Measurements from ENCODE around the gene TENM4. TPM values are rescaled to one million over a fixed set of nuclear protein-coding genes. Genes with fewer than 3 reads are reported as not detected.
A peak's percentile ranks its signal among the peaks of the same experiment; 100 is the strongest.

Gene TENM4
- total and polyA plus RNA-seq, 4 donors = 0.02 to 0.33 (median 0.14) TPM

DNA sequence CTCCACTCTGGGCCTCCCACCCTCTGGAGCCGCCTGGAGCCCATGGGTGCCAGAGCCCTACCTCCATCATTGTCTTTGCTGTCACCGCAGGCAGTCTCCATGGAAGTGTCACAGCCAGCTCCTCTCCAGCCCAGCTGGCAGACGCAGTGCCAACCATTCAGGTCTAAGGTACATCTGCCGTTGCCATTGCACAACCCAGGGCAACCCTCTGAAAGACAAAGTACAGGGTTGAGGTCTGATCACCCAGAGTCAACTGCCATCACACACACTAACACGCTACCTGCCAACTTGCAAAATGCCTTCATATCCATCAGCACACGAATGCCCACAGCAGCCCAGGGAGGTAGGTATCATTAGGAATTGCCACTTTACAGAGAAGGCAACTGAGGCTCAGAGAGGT, 669.9 kb downstream of the TENM4 start:
- H3K9ac ChIP-seq (ENCODE audit: low read depth in 1 of 2, low read length in 2 of 2) = no peak overlapping the region
- H3K27ac ChIP-seq (ENCODE audit: low read depth in 1 of 2, low read length in 2 of 2) = no peak overlapping the region
- H3K27me3 ChIP-seq (ENCODE audit: control insufficient read depth in 4 of 4, insufficient read depth in 4 of 4, low read length in 3 of 4) = no peaks in the 10 kb centered on the region
- 41% methylated on average over 6 of the region's 6 CpGs for WGBS
- TF ChIP-seq HNF4G (IDR thresholded peaks at IDR 0.05) (peak; percentile 99), SP1 (IDR thresholded peaks at IDR 0.05) (peak; percentile 92), HNF4A (conservative IDR thresholded peaks at IDR 0.05) (peak; percentile 99 to 100), JUND (IDR thresholded peaks at IDR 0.05) (peak in 1 of 2 donors; percentile 75), FOXA1 (IDR thresholded peaks at IDR 0.05) (peak; percentile 61), EGR1 (IDR thresholded peaks at IDR 0.05; ENCODE audit: low read depth in 2 of 2) (no peak), GABPA (IDR thresholded peaks at IDR 0.05 in 1 of 2, conservative IDR thresholded peaks at IDR 0.05 in 1 of 2) (peak in 1 of 2 donors; percentile 19), RAD21 (IDR thresholded peaks at IDR 0.05) (peak; percentile 56 to 65), NR2F2 (IDR thresholded peaks at IDR 0.05) (no peak), YY1 (IDR thresholded peaks at IDR 0.05) (peak; percentile 92), FOXA2 (IDR thresholded peaks at IDR 0.05) (peak; percentile 70), RXRA (IDR thresholded peaks at IDR 0.05) (peak; percentile 92 to 95), TAF1 (conservative IDR thresholded peaks at IDR 0.05) (no peak)
- TF ChIP-seq, protein P1, sequence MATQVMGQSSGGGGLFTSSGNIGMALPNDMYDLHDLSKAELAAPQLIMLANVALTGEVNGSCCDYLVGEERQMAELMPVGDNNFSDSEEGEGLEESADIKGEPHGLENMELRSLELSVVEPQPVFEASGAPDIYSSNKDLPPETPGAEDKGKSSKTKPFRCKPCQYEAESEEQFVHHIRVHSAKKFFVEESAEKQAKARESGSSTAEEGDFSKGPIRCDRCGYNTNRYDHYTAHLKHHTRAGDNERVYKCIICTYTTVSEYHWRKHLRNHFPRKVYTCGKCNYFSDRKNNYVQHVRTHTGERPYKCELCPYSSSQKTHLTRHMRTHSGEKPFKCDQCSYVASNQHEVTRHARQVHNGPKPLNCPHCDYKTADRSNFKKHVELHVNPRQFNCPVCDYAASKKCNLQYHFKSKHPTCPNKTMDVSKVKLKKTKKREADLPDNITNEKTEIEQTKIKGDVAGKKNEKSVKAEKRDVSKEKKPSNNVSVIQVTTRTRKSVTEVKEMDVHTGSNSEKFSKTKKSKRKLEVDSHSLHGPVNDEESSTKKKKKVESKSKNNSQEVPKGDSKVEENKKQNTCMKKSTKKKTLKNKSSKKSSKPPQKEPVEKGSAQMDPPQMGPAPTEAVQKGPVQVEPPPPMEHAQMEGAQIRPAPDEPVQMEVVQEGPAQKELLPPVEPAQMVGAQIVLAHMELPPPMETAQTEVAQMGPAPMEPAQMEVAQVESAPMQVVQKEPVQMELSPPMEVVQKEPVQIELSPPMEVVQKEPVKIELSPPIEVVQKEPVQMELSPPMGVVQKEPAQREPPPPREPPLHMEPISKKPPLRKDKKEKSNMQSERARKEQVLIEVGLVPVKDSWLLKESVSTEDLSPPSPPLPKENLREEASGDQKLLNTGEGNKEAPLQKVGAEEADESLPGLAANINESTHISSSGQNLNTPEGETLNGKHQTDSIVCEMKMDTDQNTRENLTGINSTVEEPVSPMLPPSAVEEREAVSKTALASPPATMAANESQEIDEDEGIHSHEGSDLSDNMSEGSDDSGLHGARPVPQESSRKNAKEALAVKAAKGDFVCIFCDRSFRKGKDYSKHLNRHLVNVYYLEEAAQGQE (IDR thresholded peaks at IDR 0.05) = no peak
- TF ChIP-seq, protein P2, sequence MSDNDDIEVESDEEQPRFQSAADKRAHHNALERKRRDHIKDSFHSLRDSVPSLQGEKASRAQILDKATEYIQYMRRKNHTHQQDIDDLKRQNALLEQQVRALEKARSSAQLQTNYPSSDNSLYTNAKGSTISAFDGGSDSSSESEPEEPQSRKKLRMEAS (IDR thresholded peaks at IDR 0.05) = peak; percentile 86
- TF ChIP-seq, protein P3, sequence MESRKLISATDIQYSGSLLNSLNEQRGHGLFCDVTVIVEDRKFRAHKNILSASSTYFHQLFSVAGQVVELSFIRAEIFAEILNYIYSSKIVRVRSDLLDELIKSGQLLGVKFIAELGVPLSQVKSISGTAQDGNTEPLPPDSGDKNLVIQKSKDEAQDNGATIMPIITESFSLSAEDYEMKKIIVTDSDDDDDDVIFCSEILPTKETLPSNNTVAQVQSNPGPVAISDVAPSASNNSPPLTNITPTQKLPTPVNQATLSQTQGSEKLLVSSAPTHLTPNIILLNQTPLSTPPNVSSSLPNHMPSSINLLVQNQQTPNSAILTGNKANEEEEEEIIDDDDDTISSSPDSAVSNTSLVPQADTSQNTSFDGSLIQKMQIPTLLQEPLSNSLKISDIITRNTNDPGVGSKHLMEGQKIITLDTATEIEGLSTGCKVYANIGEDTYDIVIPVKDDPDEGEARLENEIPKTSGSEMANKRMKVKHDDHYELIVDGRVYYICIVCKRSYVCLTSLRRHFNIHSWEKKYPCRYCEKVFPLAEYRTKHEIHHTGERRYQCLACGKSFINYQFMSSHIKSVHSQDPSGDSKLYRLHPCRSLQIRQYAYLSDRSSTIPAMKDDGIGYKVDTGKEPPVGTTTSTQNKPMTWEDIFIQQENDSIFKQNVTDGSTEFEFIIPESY (IDR thresholded peaks at IDR 0.05) = peak; percentile 85
- TF ChIP-seq, protein P4, sequence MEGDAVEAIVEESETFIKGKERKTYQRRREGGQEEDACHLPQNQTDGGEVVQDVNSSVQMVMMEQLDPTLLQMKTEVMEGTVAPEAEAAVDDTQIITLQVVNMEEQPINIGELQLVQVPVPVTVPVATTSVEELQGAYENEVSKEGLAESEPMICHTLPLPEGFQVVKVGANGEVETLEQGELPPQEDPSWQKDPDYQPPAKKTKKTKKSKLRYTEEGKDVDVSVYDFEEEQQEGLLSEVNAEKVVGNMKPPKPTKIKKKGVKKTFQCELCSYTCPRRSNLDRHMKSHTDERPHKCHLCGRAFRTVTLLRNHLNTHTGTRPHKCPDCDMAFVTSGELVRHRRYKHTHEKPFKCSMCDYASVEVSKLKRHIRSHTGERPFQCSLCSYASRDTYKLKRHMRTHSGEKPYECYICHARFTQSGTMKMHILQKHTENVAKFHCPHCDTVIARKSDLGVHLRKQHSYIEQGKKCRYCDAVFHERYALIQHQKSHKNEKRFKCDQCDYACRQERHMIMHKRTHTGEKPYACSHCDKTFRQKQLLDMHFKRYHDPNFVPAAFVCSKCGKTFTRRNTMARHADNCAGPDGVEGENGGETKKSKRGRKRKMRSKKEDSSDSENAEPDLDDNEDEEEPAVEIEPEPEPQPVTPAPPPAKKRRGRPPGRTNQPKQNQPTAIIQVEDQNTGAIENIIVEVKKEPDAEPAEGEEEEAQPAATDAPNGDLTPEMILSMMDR (IDR thresholded peaks at IDR 0.05; ENCODE audit: low read depth, low read length, missing input control) = no peak
- TF ChIP-seq, protein P5, sequence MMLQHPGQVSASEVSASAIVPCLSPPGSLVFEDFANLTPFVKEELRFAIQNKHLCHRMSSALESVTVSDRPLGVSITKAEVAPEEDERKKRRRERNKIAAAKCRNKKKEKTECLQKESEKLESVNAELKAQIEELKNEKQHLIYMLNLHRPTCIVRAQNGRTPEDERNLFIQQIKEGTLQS (IDR thresholded peaks at IDR 0.05) = peak; percentile 12
- H3K4me1 ChIP-seq (ENCODE audit: control insufficient read depth in 4 of 4, insufficient read depth in 4 of 4, low read length in 3 of 4) = peaks cover 2 to 11% (median 8%) of the 10 kb centered on the region in 4 donors
- no peak for DNase-seq (ENCODE audit: low spot score)
- H3K36me3 ChIP-seq (ENCODE audit: control insufficient read depth in 4 of 4, insufficient read depth in 3 of 4, low read depth in 1 of 4, low read length in 3 of 4) = no peaks in the 10 kb centered on the region
- no peaks in the 10 kb centered on the region for H3K9me3 ChIP-seq (ENCODE audit: control insufficient read depth in 4 of 4, low read length in 3 of 4)
- H3K4me3 ChIP-seq (ENCODE audit: low read depth in 1 of 3, low read length in 3 of 3) = no peak overlapping the region
